Measurements from ENCODE around the gene ARHGEF17.

ARHGEF17 gene

DNA sequence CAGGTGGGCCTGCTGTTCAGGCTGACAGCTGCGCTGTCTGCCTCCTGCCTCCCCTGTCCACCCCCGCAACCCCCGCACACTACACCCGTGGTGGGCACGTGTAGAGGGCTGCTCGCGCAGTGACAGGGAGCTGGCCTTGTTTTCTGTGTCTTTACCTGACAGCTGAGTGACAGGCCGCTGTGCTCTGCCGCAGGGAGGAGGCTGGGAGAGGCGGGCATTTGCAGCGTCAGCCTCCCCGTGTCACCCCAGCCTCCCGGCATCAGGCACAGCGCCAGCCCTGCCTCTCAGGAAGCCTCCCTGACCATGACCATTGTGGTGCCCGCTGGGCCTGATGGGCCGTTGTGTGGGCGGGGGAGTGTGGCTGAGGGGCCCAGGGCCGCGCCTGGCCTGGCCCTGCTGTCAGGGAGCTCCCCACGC, 36.1 kb downstream of the ARHGEF17 start:
- WGBS (ENCODE audit: insufficient coverage): 72% methylated on average over 8 of the region's 20 CpGs
- Histone ChIP-seq H3K4me1 (ENCODE audit: control extremely low read depth in 1 of 4, control insufficient read depth in 4 of 4, insufficient read depth in 4 of 4, low read length in 3 of 4) (peaks cover 0 to 9% (median 2%) of the 10 kb centered on the region in 4 experiments), H3K27me3 (replicated peaks in 2 of 5; ENCODE audit: control insufficient read depth in 4 of 5, insufficient read depth in 5 of 5, low read length in 4 of 5) (no peaks in the 10 kb centered on the region), H3K9me3 (ENCODE audit: control extremely low read depth in 1 of 5, control insufficient read depth in 4 of 5, insufficient read depth in 2 of 5, low read depth in 1 of 5, low read length in 4 of 5) (no peaks in the 10 kb centered on the region), H3K36me3 (ENCODE audit: control insufficient read depth in 4 of 4, insufficient read depth in 4 of 4, low read length in 3 of 4) (peaks cover 0 to 23% (median 10%) of the 10 kb centered on the region in 4 experiments), H3K27ac (ENCODE audit: insufficient read depth in 1 of 2, low read depth in 1 of 2, low read length in 2 of 2, poor library complexity in 1 of 2, severe bottlenecking in 2 of 2) (no peak overlapping the region), H3K4me3 (ENCODE audit: control insufficient read depth in 1 of 7, extremely low read depth in 1 of 7, insufficient read depth in 4 of 7, low read depth in 2 of 7, low read length in 6 of 7) (no peak overlapping the region)
- POLR2A ChIA-PET: interaction anchor here (1.0 kb wide), 1 partner anchor 8 kb away, joined by 3 read pairs; no protein-coding TSS in a partner anchor
- CTCF ChIA-PET: interaction anchor here (0.6 to 12.9 kb wide), 13 partner anchors 8 to 316 kb away, joined by 3 to 371 read pairs (median 3); partner anchors contain the start of gene ARHGEF17
- DNase-seq: no peak

DNA sequence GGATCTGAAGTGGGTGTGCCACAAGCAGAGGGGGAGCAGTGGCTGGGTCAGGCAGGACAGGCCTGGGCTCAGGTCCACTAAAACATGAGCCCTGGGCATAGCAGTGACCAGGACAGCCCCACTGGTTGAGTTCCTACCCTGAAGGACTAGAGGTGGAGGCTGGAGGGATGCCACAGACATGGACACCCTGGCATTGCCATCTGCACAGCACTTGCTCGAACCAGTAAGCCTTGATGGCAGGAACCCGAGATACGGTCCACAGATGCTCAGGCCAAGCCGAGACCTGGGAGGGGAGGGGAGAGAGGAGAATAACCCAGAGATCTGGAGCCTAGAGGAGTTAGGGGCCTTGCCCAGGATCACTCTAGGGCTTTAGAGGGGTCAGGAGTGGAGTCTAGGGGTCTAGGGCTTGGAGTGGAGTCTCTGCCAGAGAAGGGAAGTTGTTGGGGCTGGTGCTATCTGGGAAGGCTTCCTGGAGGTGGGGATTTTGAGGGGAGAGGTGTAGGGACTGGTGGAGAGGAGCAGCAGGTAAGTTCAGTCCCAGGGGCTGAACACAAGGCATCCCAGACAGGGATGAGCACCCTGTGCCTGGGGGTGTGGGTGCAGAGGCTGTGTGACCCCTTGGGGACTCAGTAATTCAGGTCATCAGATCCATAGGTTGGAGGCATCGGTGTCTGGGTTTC, 37.5 kb downstream of the ARHGEF17 start:
- no peaks in the 10 kb centered on the region for H3K9me3 ChIP-seq (ENCODE audit: control extremely low read depth in 1 of 5, control insufficient read depth in 4 of 5, insufficient read depth in 2 of 5, low read depth in 1 of 5, low read length in 4 of 5)
- peaks cover 0 to 9% (median 2%) of the 10 kb centered on the region in 4 experiments for H3K4me1 ChIP-seq (ENCODE audit: control extremely low read depth in 1 of 4, control insufficient read depth in 4 of 4, insufficient read depth in 4 of 4, low read length in 3 of 4)
- no peak for DNase-seq
- no peaks in the 10 kb centered on the region for H3K27me3 ChIP-seq (replicated peaks in 2 of 5; ENCODE audit: control insufficient read depth in 4 of 5, insufficient read depth in 5 of 5, low read length in 4 of 5)
- ChIA-PET POLR2A (no interaction called here), CTCF (interaction anchor here (1.0 to 18.6 kb wide), 5 partner anchors 13 to 50 kb away, joined by 3 to 371 read pairs (median 4); partner anchors contain the start of gene ARHGEF17)
- peaks cover 0 to 27% (median 13%) of the 10 kb centered on the region in 4 experiments for H3K36me3 ChIP-seq (ENCODE audit: control insufficient read depth in 4 of 4, insufficient read depth in 4 of 4, low read length in 3 of 4)
- 94% methylated on average over 3 of the region's 5 CpGs for WGBS (ENCODE audit: insufficient coverage)
- H3K4me3 ChIP-seq (ENCODE audit: control insufficient read depth in 1 of 7, extremely low read depth in 1 of 7, insufficient read depth in 4 of 7, low read depth in 2 of 7, low read length in 6 of 7): no peak overlapping the region
- no peak overlapping the region for H3K27ac ChIP-seq (ENCODE audit: insufficient read depth in 1 of 2, low read depth in 1 of 2, low read length in 2 of 2, poor library complexity in 1 of 2, severe bottlenecking in 2 of 2)

DNA sequence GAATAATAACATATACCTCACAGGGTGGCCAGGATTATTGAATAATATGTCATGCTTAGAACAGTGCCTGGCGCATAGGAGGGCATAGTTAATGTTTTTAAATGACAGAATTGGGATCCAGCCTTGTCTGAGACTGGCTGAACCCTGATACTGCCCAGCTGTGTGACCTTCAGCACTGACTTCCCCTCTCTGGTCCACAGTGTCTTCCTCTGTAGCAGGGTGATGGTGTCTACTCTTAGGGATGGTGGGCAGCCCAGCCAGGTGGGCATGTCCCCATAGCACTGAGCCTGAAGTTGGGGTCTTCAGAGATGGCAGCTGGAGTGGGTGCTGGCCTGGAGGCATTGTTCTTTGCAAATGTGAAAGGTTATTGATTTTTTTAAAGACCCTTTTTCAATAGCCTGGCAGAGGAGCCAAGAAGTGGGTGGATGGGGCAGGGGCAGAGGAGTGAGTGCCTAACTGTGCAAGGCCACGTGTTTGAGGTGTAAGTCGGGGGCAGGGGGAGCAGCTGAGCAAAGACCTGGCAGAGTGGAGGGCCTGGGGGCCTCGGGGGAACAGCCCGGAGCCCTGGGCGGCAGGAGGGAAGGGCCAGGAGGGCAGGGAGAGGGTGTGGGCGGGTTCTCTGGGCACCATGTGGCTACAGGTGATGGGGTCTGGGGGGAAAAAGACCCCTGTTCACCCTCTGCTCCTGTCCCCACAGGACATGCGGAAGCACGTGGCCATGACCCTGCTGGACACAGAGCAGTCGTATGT, 38.3 kb downstream of the ARHGEF17 start:
- Histone ChIP-seq H3K27ac (ENCODE audit: insufficient read depth in 1 of 2, low read depth in 1 of 2, low read length in 2 of 2, poor library complexity in 1 of 2, severe bottlenecking in 2 of 2) (no peak overlapping the region), H3K36me3 (ENCODE audit: control insufficient read depth in 4 of 4, insufficient read depth in 4 of 4, low read length in 3 of 4) (peaks cover 0 to 29% (median 13%) of the 10 kb centered on the region in 4 experiments), H3K9me3 (ENCODE audit: control extremely low read depth in 1 of 5, control insufficient read depth in 4 of 5, insufficient read depth in 2 of 5, low read depth in 1 of 5, low read length in 4 of 5) (no peaks in the 10 kb centered on the region), H3K27me3 (replicated peaks in 2 of 5; ENCODE audit: control insufficient read depth in 4 of 5, insufficient read depth in 5 of 5, low read length in 4 of 5) (no peaks in the 10 kb centered on the region), H3K4me3 (ENCODE audit: control insufficient read depth in 1 of 7, extremely low read depth in 1 of 7, insufficient read depth in 4 of 7, low read depth in 2 of 7, low read length in 6 of 7) (no peak overlapping the region), H3K4me1 (ENCODE audit: control extremely low read depth in 1 of 4, control insufficient read depth in 4 of 4, insufficient read depth in 4 of 4, low read length in 3 of 4) (peaks cover 0 to 9% (median 2%) of the 10 kb centered on the region in 4 experiments)
- POLR2A ChIA-PET: no interaction called here
- CTCF ChIA-PET: interaction anchor here (18.6 kb wide), 1 partner anchor 49 kb away, joined by 348 read pairs; no protein-coding TSS in a partner anchor
- DNase-seq: no peak
- 98% methylated on average over 10 of the region's 10 CpGs for WGBS (ENCODE audit: insufficient coverage)

DNA sequence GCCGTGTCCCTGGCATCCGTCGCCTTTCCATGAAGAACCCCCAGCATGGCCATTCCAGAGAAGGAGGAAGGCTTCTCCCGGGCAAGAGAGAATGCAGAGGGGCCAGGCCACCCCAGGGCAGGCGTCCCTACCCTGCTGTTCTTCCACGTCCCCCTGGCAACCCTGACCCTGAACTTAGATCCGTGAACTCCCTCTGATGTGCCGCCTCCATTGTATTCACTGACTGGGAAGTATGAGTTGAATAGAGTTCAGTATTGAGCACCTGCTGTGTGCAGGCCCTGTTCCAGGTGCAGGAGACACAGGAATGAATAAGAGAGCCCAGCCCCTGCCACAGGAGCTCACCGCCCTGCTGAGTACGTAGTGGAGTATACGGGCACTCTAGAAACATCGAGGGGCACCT, 39.0 kb downstream of the ARHGEF17 start:
- H3K27ac ChIP-seq (ENCODE audit: insufficient read depth in 1 of 2, low read depth in 1 of 2, low read length in 2 of 2, poor library complexity in 1 of 2, severe bottlenecking in 2 of 2): no peak overlapping the region
- peaks cover 0 to 29% (median 11%) of the 10 kb centered on the region in 4 experiments for H3K36me3 ChIP-seq (ENCODE audit: control insufficient read depth in 4 of 4, insufficient read depth in 4 of 4, low read length in 3 of 4)
- H3K9me3 ChIP-seq (ENCODE audit: control extremely low read depth in 1 of 5, control insufficient read depth in 4 of 5, insufficient read depth in 2 of 5, low read depth in 1 of 5, low read length in 4 of 5): no peaks in the 10 kb centered on the region
- ChIA-PET CTCF (interaction anchor here (11.7 to 18.6 kb wide), 2 partner anchors 20 to 48 kb away, joined by 207 to 348 read pairs; no protein-coding TSS in a partner anchor), POLR2A (no interaction called here)
- no peak overlapping the region for H3K4me3 ChIP-seq (ENCODE audit: control insufficient read depth in 1 of 7, extremely low read depth in 1 of 7, insufficient read depth in 4 of 7, low read depth in 2 of 7, low read length in 6 of 7)
- peaks cover 0 to 9% (median 2%) of the 10 kb centered on the region in 4 experiments for H3K4me1 ChIP-seq (ENCODE audit: control extremely low read depth in 1 of 4, control insufficient read depth in 4 of 4, insufficient read depth in 4 of 4, low read length in 3 of 4)
- H3K27me3 ChIP-seq (replicated peaks in 2 of 5; ENCODE audit: control insufficient read depth in 4 of 5, insufficient read depth in 5 of 5, low read length in 4 of 5): no peaks in the 10 kb centered on the region
- WGBS (ENCODE audit: insufficient coverage): 97% methylated on average over 6 of the region's 12 CpGs
- DNase-seq: no peak

DNA sequence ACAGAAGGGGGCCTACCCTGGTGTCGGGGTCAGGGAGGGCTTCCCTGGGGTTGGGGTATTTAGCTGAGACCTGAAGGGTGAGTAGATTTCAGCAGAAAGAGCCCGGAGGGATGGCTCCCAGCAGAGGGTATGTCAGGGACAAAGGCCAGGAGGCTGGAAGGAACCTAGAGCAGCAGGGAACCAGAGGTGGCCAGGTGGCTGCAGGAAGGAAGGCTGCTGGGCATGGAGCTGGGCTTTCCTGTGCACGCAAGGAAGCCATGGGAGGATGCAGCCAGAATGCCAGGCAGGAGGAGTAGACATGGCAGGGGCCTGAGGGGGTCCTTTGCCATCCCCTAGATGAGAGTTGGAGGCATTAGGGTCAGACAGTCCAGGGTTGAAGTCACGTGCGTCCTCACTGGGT, 40.8 kb downstream of the ARHGEF17 start:
- Histone ChIP-seq H3K36me3 (ENCODE audit: control insufficient read depth in 4 of 4, insufficient read depth in 4 of 4, low read length in 3 of 4) (peaks cover 0 to 41% (median 13%) of the 10 kb centered on the region in 4 experiments), H3K27me3 (replicated peaks in 2 of 5; ENCODE audit: control insufficient read depth in 4 of 5, insufficient read depth in 5 of 5, low read length in 4 of 5) (no peaks in the 10 kb centered on the region), H3K27ac (ENCODE audit: insufficient read depth in 1 of 2, low read depth in 1 of 2, low read length in 2 of 2, poor library complexity in 1 of 2, severe bottlenecking in 2 of 2) (no peak overlapping the region), H3K9me3 (ENCODE audit: control extremely low read depth in 1 of 5, control insufficient read depth in 4 of 5, insufficient read depth in 2 of 5, low read depth in 1 of 5, low read length in 4 of 5) (no peaks in the 10 kb centered on the region), H3K4me1 (ENCODE audit: control extremely low read depth in 1 of 4, control insufficient read depth in 4 of 4, insufficient read depth in 4 of 4, low read length in 3 of 4) (peaks cover 0 to 6% (median 2%) of the 10 kb centered on the region in 4 experiments), H3K4me3 (ENCODE audit: control insufficient read depth in 1 of 7, extremely low read depth in 1 of 7, insufficient read depth in 4 of 7, low read depth in 2 of 7, low read length in 6 of 7) (no peak overlapping the region)
- POLR2A ChIA-PET: no interaction called here
- CTCF ChIA-PET: interaction anchor here (0.8 to 18.6 kb wide), 11 partner anchors 8 to 312 kb away, joined by 3 to 348 read pairs (median 4); no protein-coding TSS in a partner anchor
- no peak for DNase-seq
- 98% methylated on average over 4 of the region's 5 CpGs for WGBS (ENCODE audit: insufficient coverage)

DNA sequence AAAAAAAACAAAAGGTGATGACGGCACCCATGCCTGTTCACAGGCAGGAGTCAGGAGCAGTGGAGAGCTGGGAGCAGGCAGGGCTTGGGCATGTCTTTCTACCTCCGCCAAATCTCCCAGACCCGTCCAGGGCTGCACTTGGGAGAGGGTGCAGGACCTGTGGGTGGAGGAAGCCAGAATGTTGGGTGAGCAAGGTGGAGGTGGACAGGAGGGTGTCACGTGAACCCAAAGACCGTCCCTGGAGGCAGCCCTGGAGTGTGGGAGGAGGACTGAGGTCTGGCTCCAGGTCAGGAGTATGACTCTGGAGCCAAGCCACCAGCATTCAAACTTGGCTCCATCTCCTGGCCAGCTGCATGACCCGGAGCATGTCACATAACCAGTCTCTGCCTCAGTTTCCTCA, 41.6 kb downstream of the ARHGEF17 start:
- Histone ChIP-seq H3K4me3 (ENCODE audit: control insufficient read depth in 1 of 7, extremely low read depth in 1 of 7, insufficient read depth in 4 of 7, low read depth in 2 of 7, low read length in 6 of 7) (no peak overlapping the region), H3K27ac (ENCODE audit: insufficient read depth in 1 of 2, low read depth in 1 of 2, low read length in 2 of 2, poor library complexity in 1 of 2, severe bottlenecking in 2 of 2) (no peak overlapping the region), H3K4me1 (ENCODE audit: control extremely low read depth in 1 of 4, control insufficient read depth in 4 of 4, insufficient read depth in 4 of 4, low read length in 3 of 4) (no peaks in the 10 kb centered on the region), H3K36me3 (ENCODE audit: control insufficient read depth in 4 of 4, insufficient read depth in 4 of 4, low read length in 3 of 4) (peaks cover 0 to 45% (median 13%) of the 10 kb centered on the region in 4 experiments), H3K9me3 (ENCODE audit: control extremely low read depth in 1 of 5, control insufficient read depth in 4 of 5, insufficient read depth in 2 of 5, low read depth in 1 of 5, low read length in 4 of 5) (no peaks in the 10 kb centered on the region), H3K27me3 (replicated peaks in 2 of 5; ENCODE audit: control insufficient read depth in 4 of 5, insufficient read depth in 5 of 5, low read length in 4 of 5) (no peaks in the 10 kb centered on the region)
- 95% methylated on average over 6 of the region's 6 CpGs for WGBS (ENCODE audit: insufficient coverage)
- ChIA-PET POLR2A (no interaction called here), CTCF (interaction anchor here (0.6 to 18.6 kb wide), 10 partner anchors 9 to 642 kb away, joined by 3 to 348 read pairs (median 16); partner anchors contain the start of gene ARHGEF17)
- no peak for DNase-seq
